ENCODE results near the gene OFD1.
A peak's percentile ranks its signal among the peaks of the same experiment; 100 is the strongest.

GRCh38 chrX:13690836-13691235, 43.7 kb upstream of the OFD1 start:
- TF ChIP-seq CTCF (IDR thresholded peaks at IDR 0.05) (peak in 1 of 6 experiments; percentile 9), POLR2A (IDR thresholded peaks at IDR 0.05) (no peak)
